ENCODE results near the gene SCN2A. TPM values are rescaled to one million over a fixed set of nuclear protein-coding genes. Genes with fewer than 3 reads are reported as not detected.

The SCN2A gene
- total RNA-seq, 2 donors from 2014 or later: 0.13 to 0.56 TPM

Other genes starting within 250 kb of the SCN2A start
- 1 to 10 TPM; 1.1 TPM for gene SCN3A, start 35.4 kb upstream of the SCN2A start, total RNA-seq
- 1 to 10 TPM; 3.0 to 4.7 TPM for gene CSRNP3, start 230.3 kb downstream of the SCN2A start, total RNA-seq